Nephron progenitor cell (in vitro differentiated cells): ENCODE measurements around the gene APCDD1.

Experiments used
- DNase-seq: peaks from one replicate; pipeline ENCODE4 v3.0.0; 2021
- H3K27ac Mint-ChIP-seq: 2 replicates; pipeline ENCODE4 v1.8.0; 2021; ENCODE audit warnings: mild to moderate bottlenecking, moderate library complexity, mixed read lengths
- H3K27me3 Mint-ChIP-seq: 2 replicates; pipeline ENCODE4 v1.8.0; 2021; ENCODE audit warnings: mild to moderate bottlenecking, low read depth, mixed read lengths; ENCODE audit not compliant: poor library complexity
- H3K36me3 Mint-ChIP-seq: 2 replicates; pipeline ENCODE4 v1.8.0; 2021; ENCODE audit warnings: low read depth, mixed read lengths
- H3K4me1 Mint-ChIP-seq: 2 replicates; pipeline ENCODE4 v1.8.0; 2021; ENCODE audit warnings: mixed read lengths
- H3K4me3 Mint-ChIP-seq: 2 replicates; pipeline ENCODE4 v1.8.0; 2021; ENCODE audit warnings: mild to moderate bottlenecking, moderate library complexity, mixed read lengths
- H3K9me3 Mint-ChIP-seq: 2 replicates; pipeline ENCODE4 v1.8.0; 2021; ENCODE audit warnings: mild to moderate bottlenecking, moderate library complexity, mixed read lengths
- TF ChIP-seq, protein P1 (sequence below): fragments of 200-600 bp; sonication (generic); IDR thresholded peaks from 2 replicates; pipeline ENCODE4 v1.5.0; 2021; ENCODE audit warnings: antibody characterized with exemption

APCDD1 gene

DNA sequence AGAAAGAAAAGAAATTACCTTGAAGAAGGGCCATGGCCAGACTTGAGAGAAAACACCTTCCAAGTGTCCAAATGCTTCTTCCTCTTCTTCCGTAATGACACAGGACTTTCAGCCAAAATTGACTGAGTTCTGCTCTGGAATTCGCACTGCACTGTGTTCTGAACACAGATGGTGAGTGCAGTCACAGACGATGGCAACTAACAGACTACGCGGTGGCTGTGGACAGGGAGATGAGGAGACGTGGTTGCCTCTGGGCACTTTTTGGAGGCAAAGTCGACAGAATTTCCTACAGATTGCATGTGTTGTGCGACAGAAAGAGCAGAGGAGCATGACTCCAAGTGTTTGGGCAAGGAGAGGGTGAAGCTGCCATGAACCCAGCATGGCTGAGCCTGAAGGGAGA lies 67.1 kb downstream of the APCDD1 start:
- no peak overlapping the region for H3K4me3 Mint-ChIP-seq
- peak overlapping the region; percentile 7 for H3K27ac Mint-ChIP-seq
- H3K9me3 Mint-ChIP-seq: peaks cover 4% of the 10 kb centered on the region
- DNase-seq: no peak
- TF ChIP-seq, protein P1, sequence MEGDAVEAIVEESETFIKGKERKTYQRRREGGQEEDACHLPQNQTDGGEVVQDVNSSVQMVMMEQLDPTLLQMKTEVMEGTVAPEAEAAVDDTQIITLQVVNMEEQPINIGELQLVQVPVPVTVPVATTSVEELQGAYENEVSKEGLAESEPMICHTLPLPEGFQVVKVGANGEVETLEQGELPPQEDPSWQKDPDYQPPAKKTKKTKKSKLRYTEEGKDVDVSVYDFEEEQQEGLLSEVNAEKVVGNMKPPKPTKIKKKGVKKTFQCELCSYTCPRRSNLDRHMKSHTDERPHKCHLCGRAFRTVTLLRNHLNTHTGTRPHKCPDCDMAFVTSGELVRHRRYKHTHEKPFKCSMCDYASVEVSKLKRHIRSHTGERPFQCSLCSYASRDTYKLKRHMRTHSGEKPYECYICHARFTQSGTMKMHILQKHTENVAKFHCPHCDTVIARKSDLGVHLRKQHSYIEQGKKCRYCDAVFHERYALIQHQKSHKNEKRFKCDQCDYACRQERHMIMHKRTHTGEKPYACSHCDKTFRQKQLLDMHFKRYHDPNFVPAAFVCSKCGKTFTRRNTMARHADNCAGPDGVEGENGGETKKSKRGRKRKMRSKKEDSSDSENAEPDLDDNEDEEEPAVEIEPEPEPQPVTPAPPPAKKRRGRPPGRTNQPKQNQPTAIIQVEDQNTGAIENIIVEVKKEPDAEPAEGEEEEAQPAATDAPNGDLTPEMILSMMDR: no peak
- no peaks in the 10 kb centered on the region for H3K36me3 Mint-ChIP-seq
- peaks cover 28% of the 10 kb centered on the region for H3K4me1 Mint-ChIP-seq
- peaks cover 2% of the 10 kb centered on the region for H3K27me3 Mint-ChIP-seq

DNA sequence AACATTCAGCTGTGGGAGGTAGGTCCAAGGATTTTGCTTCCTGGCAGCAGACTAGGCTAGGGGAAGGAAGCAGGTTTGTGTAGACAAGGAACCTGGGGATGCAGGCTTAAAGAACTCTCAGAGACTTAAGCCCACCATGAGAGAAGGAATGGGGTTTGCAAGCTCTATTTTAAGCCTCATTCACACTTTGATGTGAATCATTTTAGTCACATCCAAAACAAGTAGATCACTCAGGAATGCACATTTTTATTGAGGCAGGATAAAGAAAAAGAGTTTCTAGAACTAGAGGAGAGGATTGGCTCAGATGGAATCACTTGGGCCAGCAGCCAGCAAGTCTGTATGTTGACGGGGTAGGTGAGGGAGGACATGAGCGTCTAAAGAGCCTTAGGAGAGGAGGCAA lies 68.1 kb downstream of the APCDD1 start:
- no peaks in the 10 kb centered on the region for H3K36me3 Mint-ChIP-seq

DNA sequence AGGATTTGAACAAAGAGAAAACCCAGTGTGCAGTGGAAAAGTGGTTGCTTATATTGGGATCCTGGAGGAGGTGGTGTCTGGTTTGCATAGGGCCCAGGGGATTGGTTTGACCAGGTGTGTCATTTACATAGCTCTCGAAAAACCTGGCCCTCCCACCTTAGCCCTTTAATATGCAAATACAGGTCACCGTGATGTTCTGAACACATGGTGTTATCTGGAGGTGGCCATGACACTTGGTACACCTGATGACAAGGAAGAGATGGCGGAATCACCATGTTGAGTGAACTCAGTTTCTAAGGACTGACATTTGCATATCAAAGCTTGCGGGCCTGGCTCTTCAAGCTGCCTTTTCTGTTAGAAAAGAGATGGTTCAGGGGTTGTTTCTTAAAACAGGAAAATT lies 69.1 kb downstream of the APCDD1 start:
- no peak overlapping the region for H3K4me3 Mint-ChIP-seq
- peaks cover 42% of the 10 kb centered on the region for H3K4me1 Mint-ChIP-seq
- H3K27me3 Mint-ChIP-seq: peaks cover 2% of the 10 kb centered on the region
- no peak for DNase-seq
- H3K9me3 Mint-ChIP-seq: no peaks in the 10 kb centered on the region
- H3K27ac Mint-ChIP-seq: no peak overlapping the region
- no peaks in the 10 kb centered on the region for H3K36me3 Mint-ChIP-seq
- TF ChIP-seq, protein P1: no peak

More for the DNA sequence above, 68.1 kb downstream of the APCDD1 start:
- Mint-ChIP-seq H3K4me1 (peaks cover 38% of the 10 kb centered on the region), H3K27me3 (peaks cover 2% of the 10 kb centered on the region), H3K27ac (no peak overlapping the region), H3K4me3 (no peak overlapping the region), H3K9me3 (peaks cover 1% of the 10 kb centered on the region)
- DNase-seq: no peak
- TF ChIP-seq, protein P1: no peak

DNA sequence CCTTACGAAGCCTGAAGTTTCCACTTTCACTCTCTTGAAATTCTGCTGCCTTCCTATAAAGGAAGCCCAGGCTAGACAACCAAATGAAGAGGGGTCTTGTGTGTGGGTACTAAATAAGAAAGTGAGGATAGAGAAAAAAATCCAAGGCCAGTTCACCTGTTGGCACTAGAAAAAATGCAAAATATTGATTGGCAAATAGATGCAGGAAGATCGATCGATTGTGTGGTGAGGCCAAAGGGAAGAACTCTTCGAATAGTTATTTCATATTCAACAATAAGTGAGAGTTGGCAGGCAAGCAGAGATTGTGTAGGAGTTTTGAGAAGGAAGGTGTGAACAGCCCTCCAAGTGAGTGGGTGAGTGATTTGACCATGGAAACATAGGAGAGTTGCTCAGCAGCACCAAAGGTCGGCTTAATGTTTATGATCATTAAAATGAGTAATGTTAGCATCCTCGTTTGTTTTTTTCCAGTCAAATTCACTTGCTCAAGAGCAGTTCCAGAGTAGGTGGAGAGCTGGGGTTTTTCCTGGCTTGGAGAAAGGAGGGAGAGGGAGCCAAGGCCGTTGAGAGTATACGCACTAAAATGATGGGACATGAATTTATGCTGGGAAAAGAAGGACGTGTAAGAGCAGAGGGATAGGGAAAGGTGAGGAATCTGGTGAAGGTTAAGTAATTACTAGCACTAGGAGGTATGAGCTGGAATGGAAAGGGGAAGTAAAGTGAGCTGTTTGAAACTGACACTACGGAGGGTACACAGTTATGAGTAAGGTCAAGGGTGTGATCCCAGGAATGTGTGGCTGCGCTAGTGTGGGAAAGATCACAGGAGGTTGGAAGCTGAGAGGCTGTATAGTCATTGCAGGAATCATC lies 70.3 kb downstream of the APCDD1 start:
- DNase-seq: no peak
- H3K27me3 Mint-ChIP-seq: no peaks in the 10 kb centered on the region
- no peaks in the 10 kb centered on the region for H3K36me3 Mint-ChIP-seq
- no peak overlapping the region for H3K27ac Mint-ChIP-seq
- peak overlapping the region; percentile 95 for H3K4me3 Mint-ChIP-seq
- TF ChIP-seq, protein P1: no peak
- no peaks in the 10 kb centered on the region for H3K9me3 Mint-ChIP-seq
- H3K4me1 Mint-ChIP-seq: peaks cover 40% of the 10 kb centered on the region

DNA sequence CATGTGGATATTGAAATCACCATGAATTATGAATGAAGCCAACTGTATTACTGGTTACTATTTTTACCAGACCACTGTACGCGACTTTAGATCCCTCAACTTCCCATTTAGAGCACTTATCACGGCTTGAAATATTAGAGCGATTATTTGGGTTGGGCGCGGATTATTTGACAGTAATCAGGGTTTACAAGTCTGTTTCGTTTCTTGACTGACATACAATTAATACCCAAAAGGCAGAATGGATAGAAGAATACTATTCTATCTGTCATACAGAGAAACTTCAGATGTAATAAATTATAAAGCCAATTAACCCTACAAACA lies 70.9 kb downstream of the APCDD1 start:
- Mint-ChIP-seq H3K27ac (no peak overlapping the region), H3K4me3 (peak overlapping the region; percentile 95), H3K4me1 (peaks cover 42% of the 10 kb centered on the region), H3K27me3 (no peaks in the 10 kb centered on the region), H3K36me3 (no peaks in the 10 kb centered on the region), H3K9me3 (no peaks in the 10 kb centered on the region)
- TF ChIP-seq, protein P1: no peak
- DNase-seq: no peak
